SU-DHL-6 (cell line): ENCODE data around the gene PRPS1L1.

Experiments
- H2AFZ ChIP-seq: fragments of 200-600 bp; sonication (generic); 2 replicates; pipeline ENCODE4 v1.6.1; 2014; ENCODE audit warnings: low read depth, mild to moderate bottlenecking, moderate library complexity, mixed read lengths, antibody characterized with exemption, low read length; ENCODE audit not compliant: severe bottlenecking
- H3F3A ChIP-seq: fragments of 200-600 bp; shearing (Covaris generic); 2 replicates; pipeline ENCODE4 v1.6.0; 2016; ENCODE audit warnings: antibody characterized with exemption, mild to moderate bottlenecking; ENCODE audit not compliant: insufficient read depth
- H3K27ac ChIP-seq: fragments of 200-600 bp; sonication (generic); 2 replicates; pipeline ENCODE4 v1.5.1; 2016; ENCODE audit warnings: low read depth, mild to moderate bottlenecking, low read length, moderate library complexity, mixed read lengths
- H3K27me3 ChIP-seq: fragments of 200-600 bp; sonication (generic), shearing (Covaris generic); 2 replicates; pipeline ENCODE4 v1.6.0; 2014; ENCODE audit warnings: mild to moderate bottlenecking, low read length
- H3K36me3 ChIP-seq: fragments of 200-600 bp; sonication (generic); 2 replicates; pipeline ENCODE4 v1.6.1; 2014; ENCODE audit warnings: mild to moderate bottlenecking, low read length, mixed read lengths
- H3K4me2 ChIP-seq: fragments of 300-600, 200-600 bp; shearing (Covaris generic), sonication (generic); 2 replicates; pipeline ENCODE4 v1.6.0; 2014; ENCODE audit warnings: low read length, low read depth, mild to moderate bottlenecking; ENCODE audit not compliant: poor library complexity, severe bottlenecking
- H3K4me3 ChIP-seq: fragments of 200-600 bp; sonication (generic); 2 replicates; pipeline ENCODE4 v1.5.1; 2014; ENCODE audit warnings: antibody characterized with exemption, low read length, mild to moderate bottlenecking, mixed read lengths; ENCODE audit not compliant: insufficient read depth, poor library complexity, severe bottlenecking
- H3K79me2 ChIP-seq: fragments of 200-600 bp; sonication (generic); 2 replicates; pipeline ENCODE4 v1.6.1; 2014; ENCODE audit warnings: mild to moderate bottlenecking, low read length, moderate library complexity; ENCODE audit not compliant: insufficient read depth
- H3K9ac ChIP-seq: fragments of 200-600 bp; sonication (generic); 2 replicates; pipeline ENCODE4 v1.7.0; 2014; ENCODE audit warnings: mild to moderate bottlenecking, low read length
- H3K9me2 ChIP-seq: fragments of 200-600 bp; sonication (generic); replicated peaks from 2 replicates; pipeline ENCODE4 v1.6.1; 2014; ENCODE audit warnings: low read length; ENCODE audit not compliant: insufficient read depth
- H3K9me3 ChIP-seq: fragments of 200-600 bp; sonication (generic); 2 replicates; pipeline ENCODE4 v1.6.1; 2014; ENCODE audit warnings: low read length, mixed read lengths; ENCODE audit not compliant: insufficient read depth
- H4K20me1 ChIP-seq: fragments of 200-600 bp; sonication (generic); 2 replicates; pipeline ENCODE4 v1.6.1; 2014; ENCODE audit warnings: low read depth, mild to moderate bottlenecking, antibody characterized with exemption, low read length, moderate library complexity, mixed read lengths
- EZH2phosphoT487 ChIP-seq: fragments of 200-600 bp; sonication (generic), shearing (Covaris generic); conservative IDR thresholded peaks from 2 replicates; pipeline ENCODE4 v1.6.1; 2018; ENCODE audit warnings: mild to moderate bottlenecking, antibody characterized with exemption, low read length, moderate library complexity, mixed read lengths
- TF ChIP-seq, protein P1 (sequence below): fragments of 200-600 bp; sonication (generic); IDR thresholded peaks from one replicate; pipeline ENCODE4 v1.5.1; 2017; ENCODE audit warnings: antibody characterized with exemption, mild to moderate bottlenecking, low read length, moderate library complexity; ENCODE audit not compliant: insufficient read depth, poor library complexity, severe bottlenecking

The PRPS1L1 gene

GRCh38 chr7:18004372-18004771 is 23.3 kb downstream of the PRPS1L1 start:
- no peak for TF ChIP-seq EZH2phosphoT487
- TF ChIP-seq, protein P1, sequence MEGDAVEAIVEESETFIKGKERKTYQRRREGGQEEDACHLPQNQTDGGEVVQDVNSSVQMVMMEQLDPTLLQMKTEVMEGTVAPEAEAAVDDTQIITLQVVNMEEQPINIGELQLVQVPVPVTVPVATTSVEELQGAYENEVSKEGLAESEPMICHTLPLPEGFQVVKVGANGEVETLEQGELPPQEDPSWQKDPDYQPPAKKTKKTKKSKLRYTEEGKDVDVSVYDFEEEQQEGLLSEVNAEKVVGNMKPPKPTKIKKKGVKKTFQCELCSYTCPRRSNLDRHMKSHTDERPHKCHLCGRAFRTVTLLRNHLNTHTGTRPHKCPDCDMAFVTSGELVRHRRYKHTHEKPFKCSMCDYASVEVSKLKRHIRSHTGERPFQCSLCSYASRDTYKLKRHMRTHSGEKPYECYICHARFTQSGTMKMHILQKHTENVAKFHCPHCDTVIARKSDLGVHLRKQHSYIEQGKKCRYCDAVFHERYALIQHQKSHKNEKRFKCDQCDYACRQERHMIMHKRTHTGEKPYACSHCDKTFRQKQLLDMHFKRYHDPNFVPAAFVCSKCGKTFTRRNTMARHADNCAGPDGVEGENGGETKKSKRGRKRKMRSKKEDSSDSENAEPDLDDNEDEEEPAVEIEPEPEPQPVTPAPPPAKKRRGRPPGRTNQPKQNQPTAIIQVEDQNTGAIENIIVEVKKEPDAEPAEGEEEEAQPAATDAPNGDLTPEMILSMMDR, result no peak
- H4K20me1 ChIP-seq, result no peaks in the 10 kb centered on the region
- no peaks in the 10 kb centered on the region for H3K79me2 ChIP-seq
- H3K27ac ChIP-seq, result no peak overlapping the region
- H3K4me2 ChIP-seq, result no peak overlapping the region
- H3K9me3 ChIP-seq, result no peaks in the 10 kb centered on the region
- H3K9ac ChIP-seq, result no peak overlapping the region
- no peaks in the 10 kb centered on the region for H3F3A ChIP-seq
- H3K27me3 ChIP-seq, result no peaks in the 10 kb centered on the region
- no peaks in the 10 kb centered on the region for H3K36me3 ChIP-seq
- no peaks in the 10 kb centered on the region for H3K9me2 ChIP-seq
- no peak overlapping the region for H2AFZ ChIP-seq
- no peak overlapping the region for H3K4me3 ChIP-seq

DNA sequence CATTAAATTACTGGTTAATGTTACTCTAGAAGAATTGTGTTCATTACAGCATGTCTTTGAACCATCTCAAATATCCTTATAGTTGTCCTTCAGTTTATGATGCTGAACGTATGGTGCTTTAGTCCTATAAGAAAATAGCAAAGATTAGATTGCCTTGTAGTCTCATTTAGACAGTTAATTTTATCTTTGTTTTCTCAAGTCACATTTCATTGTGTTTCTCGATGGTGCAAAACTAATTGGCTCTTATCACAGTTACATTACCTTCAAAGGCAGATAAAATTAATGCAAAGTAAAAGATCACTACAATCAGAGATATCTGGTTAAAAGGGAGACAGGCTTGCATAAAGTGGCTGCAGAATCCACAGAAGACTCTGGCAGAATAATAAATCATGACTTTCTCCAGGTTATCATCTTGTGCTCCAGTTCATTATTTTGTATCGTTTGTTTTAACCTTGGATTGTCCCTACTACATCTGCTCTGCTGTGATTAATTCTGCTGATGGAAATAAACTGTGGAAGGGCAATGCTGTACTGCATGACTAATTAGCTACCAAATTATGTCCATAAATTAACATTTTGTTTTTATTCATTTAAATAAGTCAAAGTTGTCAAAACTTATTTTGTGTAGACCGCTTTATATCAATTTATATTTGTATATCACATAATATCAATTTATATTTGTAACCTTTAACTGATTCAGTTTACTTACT is 24.2 kb downstream of the PRPS1L1 start:
- Histone ChIP-seq H4K20me1 (no peaks in the 10 kb centered on the region), H3K4me3 (no peak overlapping the region), H3F3A (no peaks in the 10 kb centered on the region), H3K27ac (no peak overlapping the region), H3K27me3 (no peaks in the 10 kb centered on the region), H3K36me3 (no peaks in the 10 kb centered on the region), H2AFZ (no peak overlapping the region), H3K9me2 (no peaks in the 10 kb centered on the region), H3K79me2 (no peaks in the 10 kb centered on the region), H3K9me3 (no peaks in the 10 kb centered on the region; the same call in 1 of the 2 replicates), H3K4me2 (no peak overlapping the region), H3K9ac (no peak overlapping the region)
- TF ChIP-seq EZH2phosphoT487, result no peak
- TF ChIP-seq, protein P1, result no peak

GRCh38 chr7:17998692-17999091 is 29.0 kb downstream of the PRPS1L1 start:
- no peak overlapping the region for H3K4me2 ChIP-seq
- H3K9me3 ChIP-seq, result no peaks in the 10 kb centered on the region; the same call in 1 of the 2 replicates
- no peak overlapping the region for H2AFZ ChIP-seq

More at GRCh38 chr7:17998692-17999091, 29.0 kb downstream of the PRPS1L1 start:
- Histone ChIP-seq H3K27ac (no peak overlapping the region), H3K79me2 (no peaks in the 10 kb centered on the region), H3K9ac (no peak overlapping the region), H4K20me1 (no peaks in the 10 kb centered on the region), H3K9me2 (no peaks in the 10 kb centered on the region), H3K36me3 (no peaks in the 10 kb centered on the region), H3K27me3 (no peaks in the 10 kb centered on the region), H3F3A (no peaks in the 10 kb centered on the region), H3K4me3 (no peak overlapping the region)
- TF ChIP-seq, protein P1, result no peak
